ENCODE data around the gene DSCAML1. TPM values are rescaled to one million over a fixed set of nuclear protein-coding genes. Genes with fewer than 3 reads are reported as not detected.

Gene DSCAML1
- total RNA-seq, 1 experiment from 2014 or later, result 0.15 TPM

- no peaks in the 10 kb centered on the region for H3K79me1 ChIP-seq (ENCODE audit: insufficient read depth, low read depth, low read length, poor library complexity, severe bottlenecking)
- H3K27ac Mint-ChIP-seq, result no peak overlapping the region
- no peak overlapping the region for H3K4me3 Mint-ChIP-seq
- no peaks in the 10 kb centered on the region for H3K23me2 ChIP-seq (ENCODE audit: insufficient read length, low read depth, low read length, poor library complexity, severe bottlenecking)
- peaks cover 11% of the 10 kb centered on the region for H3K27me3 Mint-ChIP-seq (ENCODE audit: low read depth)
- H3K4me1 ChIP-seq (ENCODE audit: insufficient read depth, low read length), result no peaks in the 10 kb centered on the region; the same call in 1 of the 2 replicates
- no peak overlapping the region for H2AK5ac ChIP-seq (ENCODE audit: insufficient read length, low read length)
- no peak overlapping the region for H4K91ac ChIP-seq (ENCODE audit: insufficient read length, low read depth, low read length)
- H3K36me3 Mint-ChIP-seq (ENCODE audit: insufficient read depth in 1 of 3, low read depth in 3 of 3), result no peaks in the 10 kb centered on the region
- no peak overlapping the region for H4K5ac ChIP-seq (ENCODE audit: insufficient read length, low read depth, low read length)
- no peak overlapping the region for H2BK15ac ChIP-seq (ENCODE audit: low read depth, low read length)
- no CpG with 5 or more reads among the region's 23 CpGs for WGBS (ENCODE audit: extremely low coverage, insufficient read length, low lambda C conversion rate)
- H3K9ac ChIP-seq (ENCODE audit: extremely low read depth, insufficient read length, low read length), result no peak overlapping the region
- H3K27ac ChIP-seq (ENCODE audit: insufficient read length, low read depth, low read length), result no peak overlapping the region
- H3K9me3 Mint-ChIP-seq, result no peaks in the 10 kb centered on the region; a peak in 1 of 5 replicates
- no peak overlapping the region for H2BK120ac ChIP-seq (ENCODE audit: low read depth, low read length, poor library complexity, severe bottlenecking)
- H2BK12ac ChIP-seq (ENCODE audit: insufficient read length, low read depth, low read length), result no peak overlapping the region
- no peak overlapping the region for H2BK5ac ChIP-seq (ENCODE audit: insufficient read length, low read length)
- H3K18ac ChIP-seq (ENCODE audit: insufficient read length, low read depth, low read length), result no peak overlapping the region
- H3K27me3 ChIP-seq (ENCODE audit: insufficient read depth, low read length), result no peaks in the 10 kb centered on the region
- H3K14ac ChIP-seq (ENCODE audit: insufficient read depth, low read length), result no peak overlapping the region
- H3T11ph ChIP-seq (ENCODE audit: low read length), result no peak overlapping the region
- TF ChIP-seq, protein P1, sequence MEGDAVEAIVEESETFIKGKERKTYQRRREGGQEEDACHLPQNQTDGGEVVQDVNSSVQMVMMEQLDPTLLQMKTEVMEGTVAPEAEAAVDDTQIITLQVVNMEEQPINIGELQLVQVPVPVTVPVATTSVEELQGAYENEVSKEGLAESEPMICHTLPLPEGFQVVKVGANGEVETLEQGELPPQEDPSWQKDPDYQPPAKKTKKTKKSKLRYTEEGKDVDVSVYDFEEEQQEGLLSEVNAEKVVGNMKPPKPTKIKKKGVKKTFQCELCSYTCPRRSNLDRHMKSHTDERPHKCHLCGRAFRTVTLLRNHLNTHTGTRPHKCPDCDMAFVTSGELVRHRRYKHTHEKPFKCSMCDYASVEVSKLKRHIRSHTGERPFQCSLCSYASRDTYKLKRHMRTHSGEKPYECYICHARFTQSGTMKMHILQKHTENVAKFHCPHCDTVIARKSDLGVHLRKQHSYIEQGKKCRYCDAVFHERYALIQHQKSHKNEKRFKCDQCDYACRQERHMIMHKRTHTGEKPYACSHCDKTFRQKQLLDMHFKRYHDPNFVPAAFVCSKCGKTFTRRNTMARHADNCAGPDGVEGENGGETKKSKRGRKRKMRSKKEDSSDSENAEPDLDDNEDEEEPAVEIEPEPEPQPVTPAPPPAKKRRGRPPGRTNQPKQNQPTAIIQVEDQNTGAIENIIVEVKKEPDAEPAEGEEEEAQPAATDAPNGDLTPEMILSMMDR (conservative IDR thresholded peaks at IDR 0.05), result no peak
- peaks cover 24 to 36% of the 10 kb centered on the region in 2 experiments for H3K4me1 Mint-ChIP-seq
- H3K9me3 ChIP-seq (ENCODE audit: control insufficient read depth, low read depth, low read length), result no peaks in the 10 kb centered on the region
- no peak overlapping the region for H3K23ac ChIP-seq (ENCODE audit: insufficient read length, low read depth, low read length)
- H4K8ac ChIP-seq (replicated peaks; ENCODE audit: insufficient read length, low read depth, low read length), result no peak overlapping the region
- no peak for DNase-seq
- H3K56ac ChIP-seq (ENCODE audit: insufficient read length, low read depth, low read length), result no peak overlapping the region
- H2AFZ ChIP-seq (ENCODE audit: low read length), result no peak overlapping the region
- no peaks in the 10 kb centered on the region for H3K79me2 ChIP-seq (ENCODE audit: insufficient read depth, low read length)
- no peaks in the 10 kb centered on the region for H4K20me1 ChIP-seq (ENCODE audit: control insufficient read depth, insufficient read depth, insufficient read length)
- H3K4me2 ChIP-seq (ENCODE audit: insufficient read depth, insufficient read length, low read length), result no peak overlapping the region
- H2BK20ac ChIP-seq (ENCODE audit: low read depth, low read length, poor library complexity, severe bottlenecking), result no peak overlapping the region
- H3K4ac ChIP-seq (ENCODE audit: low read depth, low read length), result no peak overlapping the region
Observed at GRCh38 chr11:117481885-117482284, 315.1 kb downstream of the DSCAML1 start.

Measured in H9 (cell line).